SU-DHL-6 (cell line): ENCODE measurements around the gene MGME1.

ENCODE experiments used
- EZH2phosphoT487 ChIP-seq: fragments of 200-600 bp; sonication (generic), shearing (Covaris generic); conservative IDR thresholded peaks from 2 replicates; pipeline ENCODE4 v1.6.1; 2018; ENCODE audit warnings: mild to moderate bottlenecking, antibody characterized with exemption, low read length, moderate library complexity, mixed read lengths
- TF ChIP-seq, protein P1 (sequence below): fragments of 200-600 bp; sonication (generic); IDR thresholded peaks from one replicate; pipeline ENCODE4 v1.5.1; 2017; ENCODE audit warnings: antibody characterized with exemption, mild to moderate bottlenecking, low read length, moderate library complexity; ENCODE audit not compliant: insufficient read depth, poor library complexity, severe bottlenecking

DNA sequence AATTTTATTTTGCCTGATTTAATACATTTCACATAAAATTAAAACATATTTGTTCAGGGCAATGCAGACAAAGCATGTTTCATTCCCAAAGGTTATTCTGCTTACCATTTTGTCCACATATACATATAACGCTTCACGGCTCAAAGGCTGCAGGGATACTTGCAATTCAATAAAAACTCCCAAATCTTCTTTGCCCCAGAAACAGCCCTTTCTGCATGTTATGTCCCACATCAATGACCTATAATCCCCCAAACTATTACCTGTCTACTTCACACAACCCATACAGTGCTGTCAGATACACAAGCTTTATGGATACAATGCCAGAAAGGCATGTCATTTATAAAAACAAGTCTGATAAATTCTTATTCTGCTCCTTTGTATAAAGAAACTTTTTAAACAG lies 20.4 kb upstream of the MGME1 start:
- TF ChIP-seq, protein P1, sequence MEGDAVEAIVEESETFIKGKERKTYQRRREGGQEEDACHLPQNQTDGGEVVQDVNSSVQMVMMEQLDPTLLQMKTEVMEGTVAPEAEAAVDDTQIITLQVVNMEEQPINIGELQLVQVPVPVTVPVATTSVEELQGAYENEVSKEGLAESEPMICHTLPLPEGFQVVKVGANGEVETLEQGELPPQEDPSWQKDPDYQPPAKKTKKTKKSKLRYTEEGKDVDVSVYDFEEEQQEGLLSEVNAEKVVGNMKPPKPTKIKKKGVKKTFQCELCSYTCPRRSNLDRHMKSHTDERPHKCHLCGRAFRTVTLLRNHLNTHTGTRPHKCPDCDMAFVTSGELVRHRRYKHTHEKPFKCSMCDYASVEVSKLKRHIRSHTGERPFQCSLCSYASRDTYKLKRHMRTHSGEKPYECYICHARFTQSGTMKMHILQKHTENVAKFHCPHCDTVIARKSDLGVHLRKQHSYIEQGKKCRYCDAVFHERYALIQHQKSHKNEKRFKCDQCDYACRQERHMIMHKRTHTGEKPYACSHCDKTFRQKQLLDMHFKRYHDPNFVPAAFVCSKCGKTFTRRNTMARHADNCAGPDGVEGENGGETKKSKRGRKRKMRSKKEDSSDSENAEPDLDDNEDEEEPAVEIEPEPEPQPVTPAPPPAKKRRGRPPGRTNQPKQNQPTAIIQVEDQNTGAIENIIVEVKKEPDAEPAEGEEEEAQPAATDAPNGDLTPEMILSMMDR = no peak
- TF ChIP-seq EZH2phosphoT487 = no peak
